Pancreas (tissue), 10 donors: ENCODE data around the gene SOX14. TPM values are rescaled to one million over a fixed set of nuclear protein-coding genes. Genes with fewer than 3 reads are reported as not detected.

ENCODE experiments used
- ATAC-seq, 4 donors: fragments of 200-7000 bp; cut with Tn5 transposase; one replicate each; pipeline versions ENCODE4 v1.8.0 to v1.9.1; 2020; ENCODE audit warnings: mild to moderate bottlenecking in 4 of 4, moderate library complexity in 4 of 4
- DNase-seq, 6 donors: peaks; one replicate each; pipeline ENCODE4 v3.0.0-alpha.2; 2020
- FAIRE-seq: peaks from 2 replicates; lab custom pipeline; 2012; peaks lifted over from hg19 to GRCh38; lab: Jason Lieb, UNC
- H3K27ac ChIP-seq, 4 donors: fragments of 200-600 bp; sonication (generic); 1 replicate in 3 of 4; 2 replicates in 1 of 4; pipeline versions ENCODE4 v1.5.0 to v1.8.0; 2020
- H3K27me3 ChIP-seq, 4 donors: fragments of 200-600 bp; one replicate each; pipeline ENCODE4 v1.8.0; 2021
- H3K36me3 ChIP-seq, 3 donors: fragments of 200-600 bp; sonication (generic) in 1 of 3; one replicate each; pipeline versions ENCODE4 v1.5.0 to v1.8.0; 2020 to 2021
- H3K4me1 ChIP-seq, 3 donors: fragments of 200-600 bp; one replicate each; pipeline ENCODE4 v1.8.0; 2021
- H3K4me3 ChIP-seq, 4 donors: fragments of 200-600 bp; sonication (generic) in 2 of 4; one replicate each; pipeline versions ENCODE4 v1.5.0 to v1.8.0; 2020 to 2021
- H3K9me3 ChIP-seq, 4 donors: fragments of 200-600 bp; one replicate each; pipeline ENCODE4 v1.8.0; 2021
- CTCF ChIP-seq, 4 donors: fragments of 200-600 bp; sonication (generic) in 3 of 4; IDR thresholded peaks; one replicate each; pipeline versions ENCODE4 v1.5.0 to v1.8.0; 2021; ENCODE audit warnings: antibody characterized with exemption in 4 of 4
- WGBS, 2 donors: extraction: QIAGEN DNeasy Blood & Tissue Kit; methylation state at CpG; one replicate each; pipeline ENCODE4 v1.1.7; 2013; 5-methylcytosine and 5-hydroxymethylcytosine counted together
- intact Hi-C, 3 donors: fragments of 100-400 bp; cut with DNase I; formaldehyde crosslinking; loops; one replicate each; pipeline versions ENCODE4 v1.11.1 to v1.14.2; 2022
- polyA plus RNA-seq, 2 donors: library from polyadenylated mRNA; stranded (reverse); fragments of 200-250 nt; gene quantifications; one replicate each; pipeline ENCODE4 v1.2.3, GENCODE V29; 2013
- total RNA-seq, 6 donors: library from RNA; stranded (reverse); fragmentation: NEBNext Ultra II Directional in 4 of 6; extraction: Animal tissue kit (Norgen Biotek cat#: 25700) in 4 of 6; gene quantifications; one replicate each; pipeline versions ENCODE4 v1.2.1 to v1.2.4, GENCODE V29; 2021 to 2023
- donor health status: healthy with polysubstance abuse.
- donor health status: DM: no; HTN: no; CAD: no; lungs with moderate emphysema.
- donor health status: DM: no; HTN: no; CAD: no.
- donor health status: control.
- donor health status: control.
- donor health status: Bipolar disorder and iron deficiency.
- donor health status: DM: yes; HTN: yes; CAD: no.
- donor health status: DM: no; HTN: no; CAD: no.
- donor health status: DM: no; HTN: no; CAD: no.
- donor health status: DM: yes; HTN: yes; CAD: no.

SOX14 gene
- total and polyA plus RNA-seq, 8 donors, result not detected

GRCh38 chr3:137761099-137761562, 3.0 kb upstream of the SOX14 start:
- Histone ChIP-seq H3K9me3 (no peaks in the 10 kb centered on the region), H3K4me1 (peaks cover 0 to 7% (median 6%) of the 10 kb centered on the region in 3 donors), H3K27me3 (peaks cover 0 to 55% (median 6%) of the 10 kb centered on the region in 4 donors), H3K27ac (no peak overlapping the region), H3K4me3 (no peak overlapping the region), H3K36me3 (no peaks in the 10 kb centered on the region)
- WGBS, 2 donors, result 2 to 3% methylated on average over 24 of the region's 24 CpGs
- DNase-seq (peak in 1 of 6 donors; percentile 43), FAIRE-seq (no peak), ATAC-seq (no peak)
- intact Hi-C loops, result no loop called here
- TF ChIP-seq CTCF (IDR thresholded peaks at IDR 0.05), result no peak

GRCh38 chr3:137761563-137762503, 2.3 kb upstream of the SOX14 start:
- peak in 2 of 6 donors; percentile 26 to 75 for DNase-seq
- Histone ChIP-seq H3K27ac (no peak overlapping the region), H3K27me3 (peaks cover 0 to 61% (median 7%) of the 10 kb centered on the region in 4 donors), H3K4me1 (peaks cover 0 to 7% (median 6%) of the 10 kb centered on the region in 3 donors), H3K4me3 (no peak overlapping the region), H3K9me3 (no peaks in the 10 kb centered on the region), H3K36me3 (no peaks in the 10 kb centered on the region)
- no peak for ATAC-seq
- no peak for TF ChIP-seq CTCF (IDR thresholded peaks at IDR 0.05)
- 2 to 3% methylated on average over 54 of the region's 54 CpGs for WGBS, 2 donors
- no peak for FAIRE-seq
- intact Hi-C loops, result no loop called here

GRCh38 chr3:137762674-137763593, 1.2 kb upstream of the SOX14 start:
- peaks cover 0 to 11% (median 6%) of the 10 kb centered on the region in 3 donors for H3K4me1 ChIP-seq
- no peaks in the 10 kb centered on the region for H3K9me3 ChIP-seq
- ATAC-seq (no peak), DNase-seq (peak in 1 of 6 donors; percentile 28), FAIRE-seq (no peak)
- intact Hi-C loops, result no loop called here
- no peak overlapping the region for H3K27ac ChIP-seq
- no peak for TF ChIP-seq CTCF (IDR thresholded peaks at IDR 0.05)
- 4 to 6% methylated on average over 34 of the region's 34 CpGs for WGBS, 2 donors
- peak overlapping the region in 1 of 4 donors; percentile 34 for H3K4me3 ChIP-seq
- H3K36me3 ChIP-seq, result no peaks in the 10 kb centered on the region
- peaks cover 0 to 66% (median 9%) of the 10 kb centered on the region in 4 donors for H3K27me3 ChIP-seq

GRCh38 chr3:137763594-137763938, 549 bp upstream of the SOX14 start:
- peak overlapping the region in 2 of 4 donors; percentile 16 to 34 for H3K4me3 ChIP-seq
- ATAC-seq (no peak), DNase-seq (peak in 1 of 6 donors; percentile 28), FAIRE-seq (no peak)
- peaks cover 0 to 72% (median 9%) of the 10 kb centered on the region in 4 donors for H3K27me3 ChIP-seq
- no peak for TF ChIP-seq CTCF (IDR thresholded peaks at IDR 0.05)
- no peaks in the 10 kb centered on the region for H3K9me3 ChIP-seq
- intact Hi-C loops, result no loop called here
- H3K27ac ChIP-seq, result no peak overlapping the region
- 1 to 2% methylated on average over 18 of the region's 18 CpGs for WGBS, 2 donors
- H3K4me1 ChIP-seq, result peaks cover 0 to 14% (median 6%) of the 10 kb centered on the region in 3 donors
- H3K36me3 ChIP-seq, result no peaks in the 10 kb centered on the region
